Testis (tissue), 3 donors: ENCODE data around the gene DRC1. TPM values are rescaled to one million over a fixed set of nuclear protein-coding genes. Genes with fewer than 3 reads are reported as not detected.

Experiments used
- DNase-seq: peaks from one replicate; pipeline ENCODE4 v3.0.0-alpha.2; 2019
- H3K27ac ChIP-seq, 2 donors: fragments of 200-600 bp; sonication (generic); one replicate each; pipeline ENCODE4 v1.5.1; 2019
- H3K27me3 ChIP-seq: fragments of 200-600 bp; sonication (generic); one replicate; pipeline ENCODE4 v1.5.1; 2019
- H3K36me3 ChIP-seq: fragments of 200-600 bp; sonication (generic); one replicate; pipeline ENCODE4 v1.5.1; 2017; ENCODE audit warnings: low read depth; ENCODE audit errors: missing control alignments
- H3K4me1 ChIP-seq: fragments of 200-600 bp; sonication (generic); one replicate; pipeline ENCODE4 v1.5.1; 2019
- H3K4me3 ChIP-seq, 2 donors: fragments of 200-600 bp; sonication (generic); one replicate each; pipeline ENCODE4 v1.5.1; 2017 to 2019
- H3K9me3 ChIP-seq: fragments of 200-600 bp; sonication (generic); one replicate; pipeline ENCODE4 v1.5.1; 2017
- POLR2A ChIP-seq: fragments of 450-650 bp; IDR thresholded peaks from one replicate; pipeline ENCODE4 v1.6.1; 2017; ENCODE audit warnings: antibody characterized with exemption, mild to moderate bottlenecking, moderate library complexity
- WGBS, 2 donors: methylation state at CpG; one replicate each; pipeline ENCODE4 v1.1.5; 2018; 5-methylcytosine and 5-hydroxymethylcytosine counted together
- intact Hi-C: fragments of 100-400 bp; cut with DNase I; formaldehyde crosslinking; loops from one replicate; pipeline ENCODE4 v1.15.1; 2023; ENCODE audit warnings: low total_unique reads
- polyA plus RNA-seq: library from polyadenylated mRNA; stranded (reverse); fragments of 350-450 nt; fragmentation: Illumina TruSeq; extraction: RNeasy Lipid Tissue Mini Kit (QIAGEN cat#74804); gene quantifications from one replicate; pipeline ENCODE4 v1.2.3, GENCODE V29; 2014; ENCODE audit warnings: low read depth, low replicate concordance; ENCODE audit not compliant: insufficient read depth
- total RNA-seq, 2 donors: library from RNA; depleted of rRNA; stranded (reverse); fragments of >200 nt; gene quantifications; one replicate each; pipeline ENCODE4 v1.2.3, GENCODE V29; 2016
- TF ChIP-seq, protein P1 (sequence below), 3 experiments: fragments of 450-650 bp in 2 of 3; fragments of 200-600 bp in 1 of 3; sonication (generic) in 1 of 3; IDR thresholded peaks; one replicate each; pipeline ENCODE4 v1.5.1; 2016 to 2019; ENCODE audit warnings: antibody characterized with exemption in 3 of 3, mild to moderate bottlenecking in 2 of 3, moderate library complexity in 1 of 3

Gene DRC1
- total and polyA plus RNA-seq, 3 donors from 2014 or later, result 8.8 to 67.3 (median 18.7) TPM

DNA sequence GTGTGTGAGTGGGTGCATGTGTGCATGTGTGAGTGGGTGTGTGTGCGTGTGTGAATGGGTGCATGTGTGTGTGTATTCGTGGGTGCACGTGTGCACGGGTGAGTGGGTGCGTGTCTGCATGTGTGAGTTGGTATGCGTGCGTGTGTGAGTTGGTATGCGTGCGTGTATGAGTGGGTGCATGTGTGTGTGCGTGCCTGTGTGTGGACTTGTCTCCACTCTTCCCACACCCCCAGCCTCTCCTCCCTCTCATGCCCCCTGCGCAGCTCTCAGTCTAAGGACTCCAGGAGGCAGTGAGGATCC lies 81.3 kb downstream of the DRC1 start:
- Histone ChIP-seq H3K4me3 (no peak overlapping the region), H3K36me3 (no peaks in the 10 kb centered on the region), H3K27ac (no peak overlapping the region), H3K9me3 (no peaks in the 10 kb centered on the region), H3K27me3 (no peaks in the 10 kb centered on the region), H3K4me1 (peaks cover 12% of the 10 kb centered on the region)
- no peak for TF ChIP-seq POLR2A
- TF ChIP-seq, protein P1, sequence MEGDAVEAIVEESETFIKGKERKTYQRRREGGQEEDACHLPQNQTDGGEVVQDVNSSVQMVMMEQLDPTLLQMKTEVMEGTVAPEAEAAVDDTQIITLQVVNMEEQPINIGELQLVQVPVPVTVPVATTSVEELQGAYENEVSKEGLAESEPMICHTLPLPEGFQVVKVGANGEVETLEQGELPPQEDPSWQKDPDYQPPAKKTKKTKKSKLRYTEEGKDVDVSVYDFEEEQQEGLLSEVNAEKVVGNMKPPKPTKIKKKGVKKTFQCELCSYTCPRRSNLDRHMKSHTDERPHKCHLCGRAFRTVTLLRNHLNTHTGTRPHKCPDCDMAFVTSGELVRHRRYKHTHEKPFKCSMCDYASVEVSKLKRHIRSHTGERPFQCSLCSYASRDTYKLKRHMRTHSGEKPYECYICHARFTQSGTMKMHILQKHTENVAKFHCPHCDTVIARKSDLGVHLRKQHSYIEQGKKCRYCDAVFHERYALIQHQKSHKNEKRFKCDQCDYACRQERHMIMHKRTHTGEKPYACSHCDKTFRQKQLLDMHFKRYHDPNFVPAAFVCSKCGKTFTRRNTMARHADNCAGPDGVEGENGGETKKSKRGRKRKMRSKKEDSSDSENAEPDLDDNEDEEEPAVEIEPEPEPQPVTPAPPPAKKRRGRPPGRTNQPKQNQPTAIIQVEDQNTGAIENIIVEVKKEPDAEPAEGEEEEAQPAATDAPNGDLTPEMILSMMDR (IDR thresholded peaks at IDR 0.05), result no peak
- 86 to 88% methylated on average over 11 of the region's 11 CpGs for WGBS, 2 donors
- intact Hi-C loops, result no loop called here
- no peak for DNase-seq

DNA sequence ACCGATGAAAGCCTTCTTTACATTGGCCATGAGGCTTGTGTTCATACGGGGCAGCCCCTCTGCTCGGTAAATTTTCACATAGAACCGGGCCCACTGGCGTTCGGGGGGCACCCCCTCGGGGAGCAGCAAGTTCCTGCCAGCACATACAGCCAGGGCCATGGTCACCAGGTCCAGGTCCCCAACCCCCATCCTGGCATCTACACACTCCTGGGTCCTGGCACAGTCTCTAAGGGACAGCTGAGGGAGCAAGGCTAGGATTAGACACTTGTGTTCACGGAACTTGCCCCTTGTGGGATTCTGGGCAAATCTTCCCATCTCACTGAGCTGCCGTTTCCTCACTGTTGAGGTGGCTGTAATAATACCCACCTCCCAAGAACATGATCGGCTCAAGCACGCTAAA lies 81.8 kb downstream of the DRC1 start:
- TF ChIP-seq POLR2A, result no peak
- TF ChIP-seq, protein P1 (IDR thresholded peaks at IDR 0.05), result no peak
- Histone ChIP-seq H3K4me3 (no peak overlapping the region), H3K27ac (no peak overlapping the region), H3K36me3 (no peaks in the 10 kb centered on the region), H3K4me1 (peaks cover 12% of the 10 kb centered on the region), H3K27me3 (no peaks in the 10 kb centered on the region), H3K9me3 (no peaks in the 10 kb centered on the region)
- 34 to 50% methylated on average over 11 of the region's 11 CpGs for WGBS, 2 donors
- DNase-seq, result no peak
- intact Hi-C loops, result no loop called here

DNA sequence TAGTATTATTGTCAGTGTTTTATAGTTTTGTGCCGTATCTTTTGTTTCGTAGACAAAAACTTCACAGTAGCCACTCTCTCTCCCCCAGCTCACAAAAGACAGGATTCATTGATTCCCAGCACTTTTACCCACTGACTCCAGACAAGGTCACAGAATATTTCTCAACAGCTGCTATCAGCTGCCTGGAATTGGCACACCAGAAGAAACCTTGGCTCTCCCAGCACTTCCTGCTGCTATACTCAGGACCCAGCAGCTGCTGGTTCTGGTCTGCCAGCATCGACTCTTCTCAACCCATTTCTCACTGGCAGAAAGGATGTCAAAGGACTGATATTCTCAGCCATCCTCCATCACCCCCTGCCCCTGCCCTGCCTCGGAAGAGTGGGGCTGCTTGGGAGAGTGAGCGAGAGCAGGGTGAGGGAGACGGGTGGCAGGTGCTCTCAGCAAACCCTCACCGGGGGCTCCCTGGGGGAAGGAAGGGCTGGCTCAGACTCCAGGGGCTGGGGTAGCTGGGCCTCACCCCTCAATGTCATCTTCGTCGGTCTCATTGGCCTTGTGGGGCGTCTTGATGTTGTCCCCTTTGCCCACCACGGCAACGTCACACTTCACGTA lies 82.3 kb downstream of the DRC1 start:
- peaks cover 12% of the 10 kb centered on the region for H3K4me1 ChIP-seq
- 28 to 61% methylated on average over 3 to 13 of the region's 13 CpGs for WGBS, 2 donors
- TF ChIP-seq, protein P1 (IDR thresholded peaks at IDR 0.05), result no peak
- TF ChIP-seq POLR2A, result no peak
- H3K27me3 ChIP-seq, result no peaks in the 10 kb centered on the region
- intact Hi-C loops, result no loop called here
- no peak overlapping the region for H3K27ac ChIP-seq
- H3K4me3 ChIP-seq, result no peak overlapping the region
- DNase-seq, result peak; percentile 56
- no peaks in the 10 kb centered on the region for H3K36me3 ChIP-seq
- H3K9me3 ChIP-seq, result no peaks in the 10 kb centered on the region

DNA sequence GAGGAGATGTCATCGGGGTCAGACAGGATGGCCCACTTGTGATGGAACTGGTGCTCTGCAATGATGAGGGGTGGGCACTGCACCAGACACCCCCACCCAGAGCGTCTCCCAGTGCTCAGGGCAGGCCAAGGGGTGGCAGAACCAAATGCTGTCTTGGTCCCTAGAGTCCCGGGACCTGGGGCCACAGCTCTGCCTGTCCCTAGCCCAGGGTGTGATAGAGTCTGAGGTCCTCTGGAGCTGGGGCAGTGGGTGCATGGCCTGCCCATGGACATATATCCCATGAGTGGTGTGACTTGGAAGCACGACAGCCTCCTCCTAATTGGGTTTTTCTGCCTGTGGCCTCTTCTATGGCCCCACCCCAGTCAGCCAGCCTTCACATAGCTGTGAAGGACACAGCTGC lies 82.9 kb downstream of the DRC1 start:
- H3K27me3 ChIP-seq, result no peaks in the 10 kb centered on the region
- 95% methylated on average over 4 of the region's 4 CpGs; no CpG with 5 or more reads in 1 of the 2 donors for WGBS, 2 donors

DNA sequence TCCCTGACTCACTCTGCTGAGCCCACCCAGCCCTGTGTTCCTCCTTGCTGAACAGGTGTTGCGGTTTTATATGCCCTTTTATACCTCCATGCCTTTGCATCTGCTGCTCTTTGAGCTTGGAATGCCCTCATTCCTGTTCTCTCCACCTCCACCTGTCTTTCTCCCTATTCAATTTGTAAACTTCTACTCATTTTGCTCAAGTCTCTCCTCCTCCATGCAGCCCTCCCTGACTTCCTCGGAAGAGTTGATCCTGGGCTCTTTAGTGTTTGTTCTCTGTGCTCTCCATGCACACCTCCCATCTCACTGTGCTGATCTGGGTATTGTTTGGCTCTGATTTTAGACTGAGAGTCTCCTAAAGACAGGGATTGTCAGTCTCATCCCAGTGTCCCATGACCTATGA lies 83.4 kb downstream of the DRC1 start:
- Histone ChIP-seq H3K27me3 (no peaks in the 10 kb centered on the region), H3K27ac (no peak overlapping the region), H3K9me3 (no peaks in the 10 kb centered on the region), H3K4me1 (peaks cover 12% of the 10 kb centered on the region), H3K4me3 (no peak overlapping the region), H3K36me3 (no peaks in the 10 kb centered on the region)
- WGBS, 2 donors, result 93% methylated on average over 2 of the region's 2 CpGs
- TF ChIP-seq, protein P1 (IDR thresholded peaks at IDR 0.05), result no peak
- TF ChIP-seq POLR2A, result no peak
- no peak for DNase-seq
- intact Hi-C loops, result no loop called here

More for the DNA sequence above, 82.9 kb downstream of the DRC1 start:
- Histone ChIP-seq H3K9me3 (no peaks in the 10 kb centered on the region), H3K36me3 (no peaks in the 10 kb centered on the region), H3K27ac (no peak overlapping the region), H3K4me1 (peaks cover 12% of the 10 kb centered on the region), H3K4me3 (no peak overlapping the region)
- no peak for TF ChIP-seq POLR2A
- TF ChIP-seq, protein P1 (IDR thresholded peaks at IDR 0.05), result no peak
- DNase-seq, result no peak
- intact Hi-C loops, result no loop called here
